SK-N-SH treated with all-trans-retinoic acid at 6 μM for 48 hours (cell line): ENCODE measurements around the gene SEPHS1.
"Not testable (repeated sequence)": the region's sequence is repeated elsewhere in the genome, so short reads cannot be mapped to it uniquely, and the experiment has no call there.

ENCODE experiments used
- ATAC-seq: fragments of 200-7000 bp; cut with Tn5 transposase; 3 replicates; pipeline ENCODE4 v1.9.1; 2020; ENCODE audit warnings: mild to moderate bottlenecking, moderate library complexity
- ARNTL ChIP-seq: fragments of 450-650 bp; formaldehyde crosslinking; IDR thresholded peaks from 2 replicates; pipeline ENCODE4 v1.5.0; 2020; ENCODE audit warnings: low read depth, mild to moderate bottlenecking, moderate library complexity, borderline replicate concordance
- BACH2 ChIP-seq: fragments of 250-450 bp; sonication (Bioruptor Pico); IDR thresholded peaks from 2 replicates; pipeline ENCODE4 v1.9.0; 2021; ENCODE audit warnings: mild to moderate bottlenecking, borderline replicate concordance
- CSDC2 ChIP-seq: fragments of 250-450 bp; sonication (Bioruptor Pico); IDR thresholded peaks from 2 replicates; pipeline ENCODE4 v1.5.0; 2020; ENCODE audit warnings: mild to moderate bottlenecking, moderate library complexity
- GLIS3 ChIP-seq: fragments of 250-450 bp; sonication (Bioruptor Pico); IDR thresholded peaks from 2 replicates; pipeline ENCODE4 v1.5.0; 2020; ENCODE audit warnings: mild to moderate bottlenecking, moderate library complexity
- ISL1 ChIP-seq: fragments of 250-450 bp; sonication (Bioruptor Pico); IDR thresholded peaks from 2 replicates; pipeline ENCODE4 v2.1.2; 2022; ENCODE audit warnings: mild to moderate bottlenecking, moderate library complexity
- OSR1 ChIP-seq: fragments of 250-450 bp; sonication (Bioruptor Pico); IDR thresholded peaks from 2 replicates; pipeline ENCODE4 v1.8.0; 2022; ENCODE audit warnings: moderate library complexity, mild to moderate bottlenecking, inconsistent platforms
- PATZ1 ChIP-seq: fragments of 250-450 bp; sonication (Bioruptor Pico); IDR thresholded peaks from 2 replicates; pipeline ENCODE4 v1.8.0; 2020; ENCODE audit warnings: mild to moderate bottlenecking, moderate library complexity, borderline replicate concordance
- POU6F1 ChIP-seq: fragments of 250-450 bp; sonication (Bioruptor Pico); IDR thresholded peaks from 2 replicates; pipeline ENCODE4 v1.8.0; 2021; ENCODE audit warnings: low read depth, mild to moderate bottlenecking, moderate library complexity, borderline replicate concordance
- PPARA ChIP-seq: fragments of 250-450 bp; sonication (Bioruptor Pico); IDR thresholded peaks from 2 replicates; pipeline ENCODE4 v1.5.0; 2020; ENCODE audit warnings: mild to moderate bottlenecking, borderline replicate concordance
- RARB ChIP-seq: fragments of 250-450 bp; sonication (Bioruptor Pico); IDR thresholded peaks from 2 replicates; pipeline ENCODE4 v1.8.0; 2021; ENCODE audit warnings: mild to moderate bottlenecking, moderate library complexity
- SNAI2 ChIP-seq: fragments of 250-450 bp; sonication (Bioruptor Pico); IDR thresholded peaks from 2 replicates; pipeline ENCODE4 v1.5.0; 2020; ENCODE audit warnings: mild to moderate bottlenecking, moderate library complexity
- TOX ChIP-seq: fragments of 250-450 bp; sonication (Bioruptor Pico); IDR thresholded peaks from 2 replicates; pipeline ENCODE4 v1.8.0; 2021; ENCODE audit warnings: mild to moderate bottlenecking, moderate library complexity, borderline replicate concordance
- TSHZ2 ChIP-seq: fragments of 250-450 bp; sonication (Bioruptor Pico); IDR thresholded peaks from 2 replicates; pipeline ENCODE4 v1.5.0; 2020; ENCODE audit warnings: mild to moderate bottlenecking, moderate library complexity
- ZC3H10 ChIP-seq: fragments of 250-450 bp; sonication (Bioruptor Pico); IDR thresholded peaks from 2 replicates; pipeline ENCODE4 v1.5.1; 2021; ENCODE audit warnings: mild to moderate bottlenecking, moderate library complexity
- ZFP3 ChIP-seq: fragments of 250-450 bp; sonication (Bioruptor Pico); IDR thresholded peaks from 2 replicates; pipeline ENCODE4 v1.5.0; 2020; ENCODE audit warnings: mild to moderate bottlenecking, moderate library complexity
- ZFP30 ChIP-seq: fragments of 450-650 bp; formaldehyde crosslinking; IDR thresholded peaks from 2 replicates; pipeline ENCODE4 v1.5.0; 2022; ENCODE audit warnings: mild to moderate bottlenecking, moderate library complexity
- ZNF565 ChIP-seq: fragments of 450-650 bp; formaldehyde crosslinking; conservative IDR thresholded peaks from 2 replicates; pipeline ENCODE4 v1.5.0; 2020; ENCODE audit warnings: low read depth, mild to moderate bottlenecking, moderate library complexity
- ZNF70 ChIP-seq: fragments of 450-650 bp; formaldehyde crosslinking; IDR thresholded peaks from 2 replicates; pipeline ENCODE4 v1.5.0; 2020; ENCODE audit warnings: mild to moderate bottlenecking, moderate library complexity
- ZNF8 ChIP-seq: fragments of 450-650 bp; formaldehyde crosslinking; IDR thresholded peaks from 2 replicates; pipeline ENCODE4 v1.5.0; 2020; ENCODE audit warnings: mild to moderate bottlenecking, moderate library complexity
- TF ChIP-seq, protein P1 (sequence below): fragments of 250-450 bp; sonication (Bioruptor Pico); IDR thresholded peaks from 2 replicates; pipeline ENCODE4 v1.5.1; 2021; ENCODE audit warnings: mild to moderate bottlenecking, moderate library complexity
- TF ChIP-seq, protein P2 (sequence below): fragments of 250-450 bp; sonication (Bioruptor Pico); IDR thresholded peaks from 2 replicates; pipeline ENCODE4 v1.5.1; 2020; ENCODE audit warnings: low read depth, mild to moderate bottlenecking, moderate library complexity

The SEPHS1 gene

DNA sequence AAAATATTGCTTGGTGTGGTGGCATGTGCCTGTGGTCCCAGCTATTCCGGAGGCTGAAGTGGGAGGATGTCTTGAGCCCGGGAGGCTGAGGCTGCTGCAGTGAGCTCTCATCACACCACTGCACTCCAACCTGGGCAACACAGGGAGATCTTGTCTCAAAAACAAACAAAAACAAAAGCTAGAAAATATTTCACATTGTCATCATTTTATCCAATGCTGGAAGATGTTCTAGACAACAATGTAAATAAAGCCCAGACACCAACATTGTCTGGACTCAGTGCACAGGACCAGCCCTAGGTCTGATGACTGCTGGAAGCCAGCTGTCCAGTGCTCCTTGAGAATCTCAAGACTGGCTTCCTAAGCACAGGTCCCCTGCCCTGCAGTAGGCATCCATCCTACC is 13.5 kb downstream of the SEPHS1 start:
- TF ChIP-seq ZFP30 (CRISPR knock-in tag) (no peak), RARB (CRISPR knock-in tag) (no peak), PPARA (CRISPR knock-in tag) (no peak), ZNF8 (no peak), TOX (CRISPR knock-in tag) (no peak), SNAI2 (CRISPR knock-in tag) (no peak), OSR1 (no peak)
- TF ChIP-seq, all 23 proteins: peak for 0
- no peak for ATAC-seq

DNA sequence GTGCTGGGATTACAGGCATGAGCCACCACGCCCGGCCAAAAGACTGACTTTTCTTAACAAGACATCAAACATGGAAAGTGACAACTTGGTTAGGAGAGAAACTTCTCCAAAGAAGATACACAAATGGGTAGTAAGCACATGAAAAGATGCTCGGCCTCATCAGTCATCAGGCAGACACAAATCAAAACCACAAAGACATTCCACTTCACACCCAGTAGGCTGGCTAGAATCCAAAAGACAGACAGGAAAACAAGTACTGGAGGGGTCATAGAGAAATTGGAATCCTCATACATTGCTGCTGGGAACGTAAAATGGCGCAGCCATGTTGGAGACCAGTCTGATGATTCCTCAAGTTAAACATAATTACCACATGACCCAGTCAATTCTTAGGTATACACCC is 16.4 kb downstream of the SEPHS1 start:
- no peak for ATAC-seq
- TF ChIP-seq ZFP30 (CRISPR knock-in tag), result no peak
- no peak for TF ChIP-seq ZNF565
- no peak for TF ChIP-seq GLIS3 (CRISPR knock-in tag)
- TF ChIP-seq POU6F1, result no peak
- TF ChIP-seq BACH2 (CRISPR knock-in tag), result no peak
- TF ChIP-seq OSR1, result no peak
- no peak for TF ChIP-seq ARNTL (CRISPR knock-in tag)
- TF ChIP-seq ZNF8, result no peak
- TF ChIP-seq CSDC2, result no peak
- no peak for TF ChIP-seq ZFP3 (CRISPR knock-in tag)
- TF ChIP-seq, protein P1, sequence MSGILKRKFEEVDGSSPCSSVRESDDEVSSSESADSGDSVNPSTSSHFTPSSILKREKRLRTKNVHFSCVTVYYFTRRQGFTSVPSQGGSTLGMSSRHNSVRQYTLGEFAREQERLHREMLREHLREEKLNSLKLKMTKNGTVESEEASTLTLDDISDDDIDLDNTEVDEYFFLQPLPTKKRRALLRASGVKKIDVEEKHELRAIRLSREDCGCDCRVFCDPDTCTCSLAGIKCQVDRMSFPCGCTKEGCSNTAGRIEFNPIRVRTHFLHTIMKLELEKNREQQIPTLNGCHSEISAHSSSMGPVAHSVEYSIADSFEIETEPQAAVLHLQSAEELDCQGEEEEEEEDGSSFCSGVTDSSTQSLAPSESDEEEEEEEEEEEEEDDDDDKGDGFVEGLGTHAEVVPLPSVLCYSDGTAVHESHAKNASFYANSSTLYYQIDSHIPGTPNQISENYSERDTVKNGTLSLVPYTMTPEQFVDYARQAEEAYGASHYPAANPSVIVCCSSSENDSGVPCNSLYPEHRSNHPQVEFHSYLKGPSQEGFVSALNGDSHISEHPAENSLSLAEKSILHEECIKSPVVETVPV (CRISPR knock-in tag), result no peak
- TF ChIP-seq, protein P2, sequence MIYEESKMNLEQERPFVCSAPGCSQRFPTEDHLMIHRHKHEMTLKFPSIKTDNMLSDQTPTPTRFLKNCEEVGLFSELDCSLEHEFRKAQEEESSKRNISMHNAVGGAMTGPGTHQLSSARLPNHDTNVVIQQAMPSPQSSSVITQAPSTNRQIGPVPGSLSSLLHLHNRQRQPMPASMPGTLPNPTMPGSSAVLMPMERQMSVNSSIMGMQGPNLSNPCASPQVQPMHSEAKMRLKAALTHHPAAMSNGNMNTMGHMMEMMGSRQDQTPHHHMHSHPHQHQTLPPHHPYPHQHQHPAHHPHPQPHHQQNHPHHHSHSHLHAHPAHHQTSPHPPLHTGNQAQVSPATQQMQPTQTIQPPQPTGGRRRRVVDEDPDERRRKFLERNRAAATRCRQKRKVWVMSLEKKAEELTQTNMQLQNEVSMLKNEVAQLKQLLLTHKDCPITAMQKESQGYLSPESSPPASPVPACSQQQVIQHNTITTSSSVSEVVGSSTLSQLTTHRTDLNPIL, result no peak
- no peak for TF ChIP-seq TOX (CRISPR knock-in tag)
- TF ChIP-seq PATZ1 (CRISPR knock-in tag), result no peak

GRCh38 chr10:13330980-13331379 is 17.1 kb downstream of the SEPHS1 start:
- ATAC-seq, result not testable (repeated sequence)

- no peak for ATAC-seq
- TF ChIP-seq TSHZ2 (CRISPR knock-in tag) (no peak), ISL1 (CRISPR knock-in tag) (no peak), GLIS3 (CRISPR knock-in tag) (no peak), ZNF565 (no peak), BACH2 (CRISPR knock-in tag) (no peak), ZNF70 (CRISPR knock-in tag) (no peak), POU6F1 (no peak), ZC3H10 (CRISPR knock-in tag) (no peak)
- TF ChIP-seq, protein P2, result no peak
- TF ChIP-seq, protein P1 (CRISPR knock-in tag), result no peak
These were observed 18.5 kb downstream of the SEPHS1 start for GRCh38 chr10:13329565-13329964.
